IMR-90 (cell line): ENCODE data around the gene PDZD2. TPM values are rescaled to one million over a fixed set of nuclear protein-coding genes. Genes with fewer than 3 reads are reported as not detected.

Experiments used
- ATAC-seq: fragments of 200-7000 bp; cut with Tn5 transposase; 2 replicates; pipeline ENCODE4 v1.9.1; 2020; ENCODE audit warnings: low read depth, mild to moderate bottlenecking, moderate library complexity
- BruUV-seq: library from RNA; stranded (reverse); fragments of 400-500 nt; replicated peaks from 2 replicates; lab custom pipeline; 2021; lab: Mats Ljungman, UMichigan
- CTCF ChIA-PET: fragments of 300-600 bp; formaldehyde crosslinking; extraction: SDS; loops from one replicate; lab custom pipeline; 2021; ENCODE audit warnings: antibody characterized with exemption; lab: Yijun Ruan, JAX
- POLR2A ChIA-PET: fragments of 300-600 bp; sonication (Branson Sonifier 250); formaldehyde crosslinking; loops from one replicate; lab custom pipeline; 2022; ENCODE audit warnings: antibody characterized with exemption; ENCODE audit not compliant: unreplicated experiment; lab: Charles Lee
- DNase-seq: peaks from one replicate; pipeline ENCODE4 v3.0.0; 2013
- H2AFZ ChIP-seq: replicated peaks from 2 replicates; pipeline ENCODE3; 2013; ENCODE audit warnings: low read length, mild to moderate bottlenecking; ENCODE audit not compliant: poor library complexity
- H2AK5ac ChIP-seq: 2 replicates; pipeline ENCODE4 v1.6.1; 2013; ENCODE audit warnings: low read depth, low read length, inconsistent platforms
- H2AK9ac ChIP-seq: replicated peaks from 2 replicates; pipeline ENCODE3; 2013; ENCODE audit warnings: mild to moderate bottlenecking, low read depth, low read length, moderate library complexity; ENCODE audit not compliant: poor library complexity
- H2BK120ac ChIP-seq: 2 replicates; pipeline ENCODE4 v1.6.1; 2013; ENCODE audit warnings: low read depth, low read length, inconsistent platforms
- H2BK15ac ChIP-seq: 3 replicates; pipeline ENCODE4 v1.6.1; 2013; ENCODE audit warnings: low read depth, low read length, inconsistent platforms
- H2BK20ac ChIP-seq: 2 replicates; pipeline ENCODE4 v1.6.1; 2013; ENCODE audit warnings: low read depth, mild to moderate bottlenecking, inconsistent platforms, low read length, moderate library complexity
- H2BK5ac ChIP-seq: 2 replicates; pipeline ENCODE4 v1.6.1; 2013; ENCODE audit warnings: mild to moderate bottlenecking, low read depth, low read length, inconsistent platforms; ENCODE audit not compliant: poor library complexity, severe bottlenecking
- H3K14ac ChIP-seq: replicated peaks from 2 replicates; pipeline ENCODE4 v1.6.1; 2013; ENCODE audit warnings: low read depth, low read length, inconsistent platforms
- H3K18ac ChIP-seq: 2 replicates; pipeline ENCODE4 v1.6.1; 2013; ENCODE audit warnings: low read depth, low read length, control low read depth
- H3K23ac ChIP-seq: 2 replicates; pipeline ENCODE4 v1.6.1; 2013; ENCODE audit warnings: low read depth, low read length, inconsistent platforms
- H3K27ac ChIP-seq: 2 replicates; pipeline ENCODE4 v1.5.1; 2013; ENCODE audit warnings: mild to moderate bottlenecking, control low read depth, low read length; ENCODE audit not compliant: insufficient read depth
- H3K27me3 ChIP-seq: 2 replicates; pipeline ENCODE4 v1.6.1; 2013; ENCODE audit warnings: low read length; ENCODE audit not compliant: control insufficient read depth, insufficient read depth
- H3K36me3 ChIP-seq: 2 replicates; pipeline ENCODE4 v1.6.1; 2013; ENCODE audit warnings: low read length, mixed read lengths; ENCODE audit not compliant: control insufficient read depth, insufficient read depth
- H3K4ac ChIP-seq: 2 replicates; pipeline ENCODE4 v1.6.1; 2013; ENCODE audit warnings: low read depth, low read length, inconsistent platforms
- H3K4me1 ChIP-seq: 2 replicates; pipeline ENCODE4 v1.6.1; 2013; ENCODE audit warnings: low read length, mixed read lengths; ENCODE audit not compliant: control insufficient read depth, insufficient read depth
- H3K4me2 ChIP-seq: 2 replicates; pipeline ENCODE4 v1.6.1; 2013; ENCODE audit warnings: low read depth, mild to moderate bottlenecking, control low read depth, low read length, moderate library complexity
- H3K4me3 ChIP-seq: 2 replicates; pipeline ENCODE4 v1.5.1; 2013; ENCODE audit warnings: low read depth, mild to moderate bottlenecking, control low read depth, low read length, moderate library complexity; ENCODE audit not compliant: insufficient read depth
- H3K56ac ChIP-seq: 2 replicates; pipeline ENCODE4 v1.6.1; 2013; ENCODE audit warnings: low read length, inconsistent platforms; ENCODE audit not compliant: insufficient read depth; ENCODE audit errors: extremely low read depth
- H3K79me1 ChIP-seq, 2 experiments: 2 replicates each; pipeline ENCODE4 v1.6.1; 2013; ENCODE audit warnings: low read length in 2 of 2, inconsistent platforms in 1 of 2, low read depth in 1 of 2
- H3K9ac ChIP-seq: 2 replicates; pipeline ENCODE4 v1.6.1; 2013; ENCODE audit warnings: low read depth, low read length, control low read depth
- H3K9me1 ChIP-seq: 2 replicates; pipeline ENCODE4 v1.6.1; 2013; ENCODE audit warnings: low read length, inconsistent platforms; ENCODE audit not compliant: insufficient read depth
- H3K9me3 ChIP-seq: 2 replicates; pipeline ENCODE4 v1.6.1; 2013; ENCODE audit warnings: low read length; ENCODE audit not compliant: control insufficient read depth, insufficient read depth
- H4K20me1 ChIP-seq: 2 replicates; pipeline ENCODE4 v1.6.1; 2013; ENCODE audit warnings: low read length, inconsistent platforms; ENCODE audit not compliant: insufficient read depth
- H4K5ac ChIP-seq: 2 replicates; pipeline ENCODE4 v1.6.1; 2013; ENCODE audit warnings: mild to moderate bottlenecking, low read depth, low read length, control low read depth
- H4K8ac ChIP-seq, 2 experiments: 2 replicates each; pipeline ENCODE4 v1.6.1; 2013; ENCODE audit warnings: low read depth in 2 of 2, low read length in 2 of 2, control low read depth in 1 of 2, inconsistent platforms in 1 of 2
- H4K91ac ChIP-seq: 2 replicates; pipeline ENCODE4 v1.6.1; 2013; ENCODE audit warnings: low read depth, low read length, inconsistent platforms; ENCODE audit not compliant: insufficient read depth
- CEBPB ChIP-seq: IDR thresholded peaks from 2 replicates; pipeline ENCODE4 v1.6.1; 2012; ENCODE audit warnings: low read depth, low read length, improper control_type of control experiment
- CHD1 ChIP-seq: IDR thresholded peaks from 2 replicates; pipeline ENCODE4 v1.6.1; 2012; ENCODE audit warnings: low read depth, low read length, improper control_type of control experiment
- FOS ChIP-seq: fragments of 150-350 bp; IDR thresholded peaks from 2 replicates; pipeline ENCODE4 v1.6.1; 2016; ENCODE audit warnings: low read depth, low read length
- MAFK ChIP-seq: IDR thresholded peaks from 2 replicates; pipeline ENCODE4 v1.6.1; 2012; ENCODE audit warnings: low read depth, low read length, improper control_type of control experiment
- MAZ ChIP-seq: IDR thresholded peaks from 2 replicates; pipeline ENCODE4 v1.6.1; 2012; ENCODE audit warnings: low read depth, mild to moderate bottlenecking, low read length, improper control_type of control experiment, moderate library complexity, borderline replicate concordance
- MXI1 ChIP-seq: IDR thresholded peaks from 2 replicates; pipeline ENCODE4 v1.6.1; 2012; ENCODE audit warnings: low read depth, mild to moderate bottlenecking, low read length, moderate library complexity, borderline replicate concordance
- RCOR1 ChIP-seq: IDR thresholded peaks from 2 replicates; pipeline ENCODE4 v1.6.1; 2012; ENCODE audit warnings: mild to moderate bottlenecking, low read length, improper control_type of control experiment; ENCODE audit not compliant: insufficient replicate concordance
- USF2 ChIP-seq: fragments of 150-350 bp; IDR thresholded peaks from 2 replicates; pipeline ENCODE4 v1.6.1; 2017; ENCODE audit warnings: mild to moderate bottlenecking, antibody characterized with exemption, low read length, low read depth
- WGBS, 2 experiments: methylation state at CpG; one replicate each; pipeline versions ENCODE4 v1.1.5 to v1.1.7; 2013; ENCODE audit warnings: missing lambda C conversion rate in 2 of 2; ENCODE audit not compliant: insufficient read length in 1 of 2; ENCODE audit errors: extremely low coverage in 2 of 2; 5-methylcytosine and 5-hydroxymethylcytosine counted together
- dilution Hi-C: fragments of 300-500 bp; cut with HindIII; formaldehyde crosslinking; loops from one replicate; pipeline ENCODE4 v1.14.3; 2018; ENCODE audit warnings: low sequenced_read_pairs; ENCODE audit not compliant: unreplicated experiment
- in situ Hi-C: fragments of 300-500 bp; cut with MboI; formaldehyde crosslinking; loops from 3 replicates; pipeline ENCODE4 v1.14.3; 2019; ENCODE audit warnings: low sequenced_read_pairs, inconsistent platforms, mixed read lengths
- intact Hi-C: fragments of 100-400 bp; cut with micrococcal nuclease; formaldehyde crosslinking; loops from 2 replicates; pipeline ENCODE4 v1.10.0; 2022
- polyA plus RNA-seq, 3 experiments: library from polyadenylated mRNA; depleted of rRNA; stranded (reverse); fragments of >200 nt; gene quantifications; 2 replicates each; pipeline ENCODE4 v1.2.3, GENCODE V29; 2012; ENCODE audit warnings: low replicate concordance in 1 of 3
- total RNA-seq: library from RNA; depleted of rRNA; stranded (reverse); fragments of >200 nt; gene quantifications from 2 replicates; pipeline ENCODE4 v1.2.3, GENCODE V29; 2012

Gene PDZD2
- total and polyA plus RNA-seq, 2 of the 4 experiments (the other 2 are of a cell fraction): under 0.01 to 0.02 TPM

- TF ChIP-seq CEBPB (no peak), FOS (no peak)
Measured at GRCh38 chr5:31754741-31755675, 116.1 kb downstream of the PDZD2 start (continued).

GRCh38 chr5:31755676-31756230 lies 116.8 kb downstream of the PDZD2 start:
- Histone ChIP-seq H3K27me3 (peaks cover 16% of the 10 kb centered on the region), H4K5ac (no peak overlapping the region), H2BK120ac (no peak overlapping the region), H3K79me1 (no peaks in the 10 kb centered on the region), H2AK9ac (no peak overlapping the region), H3K27ac (no peak overlapping the region), H3K23ac (no peak overlapping the region), H4K8ac (no peak overlapping the region), H4K20me1 (no peaks in the 10 kb centered on the region), H3K4me1 (no peaks in the 10 kb centered on the region), H2AFZ (no peak overlapping the region), H3K9ac (no peak overlapping the region), H3K14ac (no peak overlapping the region), H2BK5ac (no peak overlapping the region), H3K4ac (no peak overlapping the region), H3K9me3 (no peaks in the 10 kb centered on the region), H3K56ac (no peak overlapping the region), H2AK5ac (no peak overlapping the region), H3K18ac (no peak overlapping the region), H2BK15ac (no peak overlapping the region), H2BK20ac (no peak overlapping the region), H3K9me1 (no peaks in the 10 kb centered on the region), H4K91ac (no peak overlapping the region), H3K4me3 (no peak overlapping the region), H3K4me2 (no peak overlapping the region), H3K36me3 (no peaks in the 10 kb centered on the region)
- DNase-seq (no peak), ATAC-seq (no peak)
- intact Hi-C loops: no loop called here
- no peak for TF ChIP-seq USF2
- TF ChIP-seq CEBPB: no peak
- no peak for TF ChIP-seq MXI1
- no peak for TF ChIP-seq RCOR1
- no peak for TF ChIP-seq MAFK
- TF ChIP-seq CHD1: no peak
- no peak for TF ChIP-seq MAZ
- in situ Hi-C loops: no loop called here
- WGBS, 2 experiments: no CpG with 5 or more reads among the region's 10 CpGs
- no TSS peak for BruUV-seq
- dilution Hi-C loops: no loop called here
- ChIA-PET POLR2A (no interaction called here), CTCF (interaction anchor here (0.6 kb wide), 1 partner anchor 10 kb away, joined by 3 read pairs; no protein-coding TSS in a partner anchor)
